ENCODE results near the gene ELAC1. TPM values are rescaled to one million over a fixed set of nuclear protein-coding genes. Genes with fewer than 3 reads are reported as not detected.

The ELAC1 gene
- total and polyA plus RNA-seq, 3 donors from 2014 or later: 12.0 to 16.9 (median 13.4) TPM

DNA sequence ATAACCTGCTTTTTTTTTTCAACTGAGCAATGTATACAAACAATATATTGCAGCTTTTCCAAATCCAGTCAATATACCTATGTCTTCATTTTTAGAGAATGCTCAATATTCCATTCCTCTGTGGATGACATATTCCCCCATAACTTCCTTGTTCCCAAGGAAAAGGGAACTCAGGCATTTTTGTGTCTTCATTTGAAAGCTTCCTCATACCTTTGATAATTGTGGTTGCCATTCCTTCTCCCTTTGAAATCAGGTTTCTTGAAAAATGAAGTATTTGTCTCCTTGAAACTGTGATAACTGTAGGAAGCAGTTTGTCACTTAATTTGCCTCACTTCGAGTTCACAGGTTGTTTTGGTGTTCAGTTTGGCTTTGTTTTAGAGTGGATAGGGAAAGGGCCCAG, 13.5 kb downstream of the ELAC1 start:
- H3K27me3 ChIP-seq: no peaks in the 10 kb centered on the region
- TF ChIP-seq, protein P1, sequence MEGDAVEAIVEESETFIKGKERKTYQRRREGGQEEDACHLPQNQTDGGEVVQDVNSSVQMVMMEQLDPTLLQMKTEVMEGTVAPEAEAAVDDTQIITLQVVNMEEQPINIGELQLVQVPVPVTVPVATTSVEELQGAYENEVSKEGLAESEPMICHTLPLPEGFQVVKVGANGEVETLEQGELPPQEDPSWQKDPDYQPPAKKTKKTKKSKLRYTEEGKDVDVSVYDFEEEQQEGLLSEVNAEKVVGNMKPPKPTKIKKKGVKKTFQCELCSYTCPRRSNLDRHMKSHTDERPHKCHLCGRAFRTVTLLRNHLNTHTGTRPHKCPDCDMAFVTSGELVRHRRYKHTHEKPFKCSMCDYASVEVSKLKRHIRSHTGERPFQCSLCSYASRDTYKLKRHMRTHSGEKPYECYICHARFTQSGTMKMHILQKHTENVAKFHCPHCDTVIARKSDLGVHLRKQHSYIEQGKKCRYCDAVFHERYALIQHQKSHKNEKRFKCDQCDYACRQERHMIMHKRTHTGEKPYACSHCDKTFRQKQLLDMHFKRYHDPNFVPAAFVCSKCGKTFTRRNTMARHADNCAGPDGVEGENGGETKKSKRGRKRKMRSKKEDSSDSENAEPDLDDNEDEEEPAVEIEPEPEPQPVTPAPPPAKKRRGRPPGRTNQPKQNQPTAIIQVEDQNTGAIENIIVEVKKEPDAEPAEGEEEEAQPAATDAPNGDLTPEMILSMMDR (IDR thresholded peaks at IDR 0.05): no peak
- no peak for TF ChIP-seq POLR2A (IDR thresholded peaks at IDR 0.05)
- H3K27ac ChIP-seq: no peak overlapping the region
- H3K4me3 ChIP-seq: no peak overlapping the region
- H3K9me3 ChIP-seq: no peaks in the 10 kb centered on the region
- intact Hi-C loops (cut with DNase I; ENCODE audit: low total_unique reads): no loop called here
- H3K36me3 ChIP-seq (ENCODE audit: low read depth, missing control alignments): no peaks in the 10 kb centered on the region
- WGBS, 2 donors: 67 to 82% methylated on average over 1 of the region's 1 CpG
- no peaks in the 10 kb centered on the region for H3K4me1 ChIP-seq
- no peak for DNase-seq

DNA sequence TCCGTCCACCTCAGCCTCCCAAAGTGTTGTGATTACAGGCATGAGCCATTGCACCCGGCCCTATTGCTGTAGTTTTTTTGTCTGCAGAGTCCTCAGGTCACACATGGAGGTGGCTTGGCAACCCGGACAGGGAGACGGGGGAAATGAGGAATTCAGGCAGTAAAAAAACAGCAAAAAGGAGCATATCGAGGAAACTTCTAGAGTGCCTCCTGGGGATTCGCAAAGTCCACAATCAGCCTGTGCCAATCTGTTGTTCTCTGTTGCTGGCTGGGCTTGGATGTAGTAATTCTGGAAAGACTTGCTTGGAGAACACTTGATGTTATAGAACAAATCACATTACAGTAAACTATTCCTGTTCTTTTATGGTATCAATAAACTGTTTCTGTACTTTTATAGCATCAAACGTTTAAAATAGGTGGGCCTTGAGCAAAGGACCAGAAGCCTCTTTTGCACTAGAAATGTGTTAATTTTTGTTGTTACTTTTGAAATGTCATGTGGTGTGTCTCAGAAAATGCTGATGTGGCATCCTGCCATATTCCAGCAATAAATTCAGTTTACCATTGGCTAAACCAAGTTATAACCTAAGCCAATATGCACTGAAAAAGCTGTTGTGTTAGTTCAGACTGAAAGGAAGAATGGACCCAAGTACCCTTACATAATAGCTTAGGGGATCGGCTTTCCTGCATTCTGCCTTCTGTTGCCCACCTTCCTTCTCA, 14.4 kb downstream of the ELAC1 start:
- intact Hi-C loops (cut with DNase I; ENCODE audit: low total_unique reads): no loop called here
- TF ChIP-seq, protein P1 (IDR thresholded peaks at IDR 0.05): no peak
- TF ChIP-seq POLR2A (IDR thresholded peaks at IDR 0.05): no peak
- no peaks in the 10 kb centered on the region for H3K36me3 ChIP-seq (ENCODE audit: low read depth, missing control alignments)
- no peaks in the 10 kb centered on the region for H3K27me3 ChIP-seq
- no peak overlapping the region for H3K4me3 ChIP-seq
- H3K27ac ChIP-seq: no peak overlapping the region
- 77 to 88% methylated on average over 8 of the region's 8 CpGs for WGBS, 2 donors
- no peaks in the 10 kb centered on the region for H3K9me3 ChIP-seq
- no peaks in the 10 kb centered on the region for H3K4me1 ChIP-seq
- DNase-seq: no peak

DNA sequence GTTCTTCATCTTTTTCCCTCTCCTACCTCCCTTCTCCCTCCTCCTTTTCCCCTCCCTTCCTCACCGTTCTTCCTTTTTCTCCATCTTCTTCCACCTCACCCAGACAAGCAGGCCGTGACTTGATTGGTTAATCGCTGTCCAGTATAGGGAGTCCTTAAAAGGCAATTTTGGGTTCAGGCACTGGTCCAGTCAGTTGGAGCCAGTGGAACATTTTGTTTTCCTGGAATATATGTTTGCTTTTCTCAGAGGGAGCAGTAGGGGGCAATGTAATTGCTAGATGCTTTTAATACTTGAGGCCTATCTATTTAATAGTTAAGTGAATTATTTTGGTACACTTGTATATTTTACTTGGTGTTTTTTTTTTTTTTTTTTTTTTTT, 15.0 kb downstream of the ELAC1 start:
- Histone ChIP-seq H3K27ac (no peak overlapping the region), H3K36me3 (ENCODE audit: low read depth, missing control alignments) (no peaks in the 10 kb centered on the region), H3K27me3 (no peaks in the 10 kb centered on the region), H3K9me3 (no peaks in the 10 kb centered on the region), H3K4me3 (no peak overlapping the region), H3K4me1 (no peaks in the 10 kb centered on the region)
- no peak for TF ChIP-seq POLR2A (IDR thresholded peaks at IDR 0.05)
- WGBS, 2 donors: 95 to 96% methylated on average over 3 of the region's 3 CpGs
- intact Hi-C loops (cut with DNase I; ENCODE audit: low total_unique reads): no loop called here
- no peak for DNase-seq

DNA sequence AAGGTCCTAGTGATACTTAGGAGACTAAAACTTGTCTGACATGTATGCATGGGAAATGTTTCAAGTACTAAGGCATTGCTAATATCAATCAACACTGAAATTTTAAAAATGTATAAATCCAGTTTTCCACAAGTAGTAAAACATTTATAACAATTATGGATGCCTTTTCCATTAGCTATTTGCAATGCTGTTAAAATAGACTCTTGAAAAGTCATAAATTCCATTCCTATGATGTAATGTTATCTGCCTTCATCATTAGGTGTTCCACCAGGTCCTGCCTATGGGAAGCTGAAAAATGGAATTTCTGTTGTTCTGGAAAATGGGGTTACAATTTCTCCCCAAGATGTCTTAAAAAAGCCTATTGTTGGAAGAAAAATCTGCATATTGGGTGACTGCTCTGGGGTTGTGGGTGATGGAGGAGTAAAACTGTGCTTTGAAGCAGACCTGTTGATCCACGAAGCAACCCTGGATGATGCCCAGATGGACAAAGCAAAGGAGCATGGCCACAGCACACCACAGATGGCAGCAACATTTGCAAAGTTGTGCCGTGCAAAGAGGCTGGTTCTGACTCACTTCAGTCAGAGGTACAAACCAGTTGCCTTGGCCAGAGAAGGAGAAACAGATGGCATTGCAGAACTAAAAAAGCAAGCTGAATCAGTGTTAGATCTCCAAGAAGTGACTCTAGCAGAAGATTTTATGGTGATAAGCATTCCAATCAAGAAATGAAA, 18.7 kb downstream of the ELAC1 start:
- WGBS, 2 donors: 91 to 93% methylated on average over 2 of the region's 2 CpGs
- no peak overlapping the region for H3K27ac ChIP-seq
- intact Hi-C loops (cut with DNase I; ENCODE audit: low total_unique reads): no loop called here
- no peak for DNase-seq
- no peaks in the 10 kb centered on the region for H3K4me1 ChIP-seq
- no peaks in the 10 kb centered on the region for H3K27me3 ChIP-seq
- no peaks in the 10 kb centered on the region for H3K9me3 ChIP-seq
- H3K36me3 ChIP-seq (ENCODE audit: low read depth, missing control alignments): no peaks in the 10 kb centered on the region
- TF ChIP-seq, protein P1 (IDR thresholded peaks at IDR 0.05): no peak
- TF ChIP-seq POLR2A (IDR thresholded peaks at IDR 0.05): no peak
- no peak overlapping the region for H3K4me3 ChIP-seq

DNA sequence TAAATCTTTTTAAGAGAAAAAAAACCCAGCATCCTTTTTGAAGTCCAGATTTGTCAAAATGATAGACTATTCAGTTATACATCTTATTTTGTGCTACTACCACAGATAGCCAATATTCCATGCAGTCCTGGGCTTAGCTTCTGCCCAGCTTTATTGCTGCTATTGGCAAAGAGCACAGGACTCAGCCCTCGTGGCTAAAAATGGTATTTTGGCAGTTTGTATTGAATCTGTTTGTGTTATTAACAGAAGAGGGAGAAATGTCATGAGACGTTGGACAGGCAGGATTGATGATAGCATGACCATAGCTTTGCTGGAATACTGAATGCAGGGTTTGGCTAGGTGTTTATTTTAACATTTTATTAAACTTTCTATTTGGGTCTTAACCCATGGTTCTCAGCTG, 19.4 kb downstream of the ELAC1 start:
- no peaks in the 10 kb centered on the region for H3K4me1 ChIP-seq
- intact Hi-C loops (cut with DNase I; ENCODE audit: low total_unique reads): no loop called here

More for the DNA sequence above, 19.4 kb downstream of the ELAC1 start:
- H3K27ac ChIP-seq: no peak overlapping the region
- H3K4me3 ChIP-seq: no peak overlapping the region
- no peaks in the 10 kb centered on the region for H3K9me3 ChIP-seq
- 44 to 60% methylated on average over 2 of the region's 2 CpGs for WGBS, 2 donors
- no peaks in the 10 kb centered on the region for H3K27me3 ChIP-seq
- no peaks in the 10 kb centered on the region for H3K36me3 ChIP-seq (ENCODE audit: low read depth, missing control alignments)
- DNase-seq: no peak
- TF ChIP-seq, protein P1 (IDR thresholded peaks at IDR 0.05): no peak
- TF ChIP-seq POLR2A (IDR thresholded peaks at IDR 0.05): no peak

Measured in testis (tissue), 3 donors.